ENCODE measurements around the gene DAB2. TPM values are rescaled to one million over a fixed set of nuclear protein-coding genes. Genes with fewer than 3 reads are reported as not detected.
"Not testable (repeated sequence)": the region's sequence is repeated elsewhere in the genome, so short reads cannot be mapped to it uniquely, and the experiment has no call there.

Gene DAB2
- total RNA-seq, 2 experiments from 2014 or later, result 0.40 TPM; not detected in 1

- intact Hi-C loops (cut with micrococcal nuclease; ENCODE audit: unreplicated experiment), result no loop called here
- no peak overlapping the region for H2AFZ ChIP-seq (ENCODE audit: low read length)
- no peak overlapping the region for H3K4me2 ChIP-seq (ENCODE audit: low read length)
- no peak overlapping the region for H3K27ac ChIP-seq (ENCODE audit: low read depth, low read length, poor library complexity, severe bottlenecking)
- no peaks in the 10 kb centered on the region for H3K4me1 ChIP-seq (ENCODE audit: insufficient read depth, low read length, poor library complexity, severe bottlenecking)
- H3K79me2 ChIP-seq (ENCODE audit: insufficient read depth, low read depth, low read length), result no peaks in the 10 kb centered on the region
- H3K4me3 ChIP-seq (ENCODE audit: low read depth, low read length, poor library complexity, severe bottlenecking), result no peak overlapping the region
- TF ChIP-seq, protein P1, sequence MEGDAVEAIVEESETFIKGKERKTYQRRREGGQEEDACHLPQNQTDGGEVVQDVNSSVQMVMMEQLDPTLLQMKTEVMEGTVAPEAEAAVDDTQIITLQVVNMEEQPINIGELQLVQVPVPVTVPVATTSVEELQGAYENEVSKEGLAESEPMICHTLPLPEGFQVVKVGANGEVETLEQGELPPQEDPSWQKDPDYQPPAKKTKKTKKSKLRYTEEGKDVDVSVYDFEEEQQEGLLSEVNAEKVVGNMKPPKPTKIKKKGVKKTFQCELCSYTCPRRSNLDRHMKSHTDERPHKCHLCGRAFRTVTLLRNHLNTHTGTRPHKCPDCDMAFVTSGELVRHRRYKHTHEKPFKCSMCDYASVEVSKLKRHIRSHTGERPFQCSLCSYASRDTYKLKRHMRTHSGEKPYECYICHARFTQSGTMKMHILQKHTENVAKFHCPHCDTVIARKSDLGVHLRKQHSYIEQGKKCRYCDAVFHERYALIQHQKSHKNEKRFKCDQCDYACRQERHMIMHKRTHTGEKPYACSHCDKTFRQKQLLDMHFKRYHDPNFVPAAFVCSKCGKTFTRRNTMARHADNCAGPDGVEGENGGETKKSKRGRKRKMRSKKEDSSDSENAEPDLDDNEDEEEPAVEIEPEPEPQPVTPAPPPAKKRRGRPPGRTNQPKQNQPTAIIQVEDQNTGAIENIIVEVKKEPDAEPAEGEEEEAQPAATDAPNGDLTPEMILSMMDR (conservative IDR thresholded peaks at IDR 0.05; ENCODE audit: low read length), result no peak
- TF ChIP-seq EZH2phosphoT487 (IDR thresholded peaks at IDR 0.05; ENCODE audit: borderline replicate concordance, low read depth, low read length), result no peak
- no peaks in the 10 kb centered on the region for H4K20me1 ChIP-seq (ENCODE audit: insufficient read depth, low read length)
- no peaks in the 10 kb centered on the region for H3K9me2 ChIP-seq (ENCODE audit: insufficient read depth, low read length)
- DNase-seq (ENCODE audit: low spot score), result no peak
- no peaks in the 10 kb centered on the region for H3K36me3 ChIP-seq (ENCODE audit: insufficient read depth, low read length)
- ChIA-PET POLR2A (interaction anchor here (0.7 to 1.3 kb wide), 2 partner anchors 15 to 121 kb away, joined by 3 to 5 read pairs; no protein-coding TSS in a partner anchor), CTCF (ENCODE audit: unreplicated experiment) (no interaction called here)
- BruUV-seq (replicated peaks), result no TSS peak
- H3K9me3 ChIP-seq (ENCODE audit: low read length), result no peaks in the 10 kb centered on the region
Measured at GRCh38 chr5:39405083-39405843, 19.5 kb downstream of the DAB2 start.

- CTCF ChIA-PET (ENCODE audit: unreplicated experiment), result interaction anchor here (1.5 kb wide), 1 partner anchor 11 kb away, joined by 3 read pairs; no protein-coding TSS in a partner anchor
- H3K9me2 ChIP-seq (ENCODE audit: insufficient read depth, low read length); H3K79me2 ChIP-seq (ENCODE audit: insufficient read depth, low read depth, low read length); H3K9me3 ChIP-seq (ENCODE audit: low read length); H2AFZ ChIP-seq (ENCODE audit: low read length); intact Hi-C loops (cut with micrococcal nuclease; ENCODE audit: unreplicated experiment); H4K20me1 ChIP-seq (ENCODE audit: insufficient read depth, low read length); BruUV-seq (replicated peaks); H3K36me3 ChIP-seq (ENCODE audit: insufficient read depth, low read length); POLR2A ChIA-PET; DNase-seq (ENCODE audit: low spot score); H3K27ac ChIP-seq (ENCODE audit: low read depth, low read length, poor library complexity, severe bottlenecking); H3K4me3 ChIP-seq (ENCODE audit: low read depth, low read length, poor library complexity, severe bottlenecking); H3K4me1 ChIP-seq (ENCODE audit: insufficient read depth, low read length, poor library complexity, severe bottlenecking); H3K4me2 ChIP-seq (ENCODE audit: low read length): not testable (repeated sequence)
Measured at GRCh38 chr5:39403761-39404160, 21.0 kb downstream of the DAB2 start.

DNA sequence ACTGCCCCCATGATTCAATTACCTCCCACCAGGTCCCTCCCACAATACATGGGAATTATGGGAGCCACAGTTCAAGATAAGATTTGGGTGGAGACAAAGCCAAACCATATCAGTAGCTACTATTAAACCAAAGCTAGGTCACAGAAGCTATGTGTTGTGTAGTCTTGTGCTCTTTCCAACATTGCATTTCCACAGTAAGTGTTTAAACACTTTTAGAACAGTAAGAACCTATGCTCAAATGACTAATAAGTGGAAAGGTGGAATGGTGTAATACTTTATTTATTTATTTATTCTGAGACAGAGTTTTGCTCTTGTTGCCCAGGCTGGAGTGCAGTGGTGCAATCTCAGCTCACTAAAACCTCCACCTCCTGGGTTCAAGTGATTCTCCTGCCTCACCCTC is 22.6 kb downstream of the DAB2 start:
- H3K4me3 ChIP-seq (ENCODE audit: low read depth, low read length, poor library complexity, severe bottlenecking); H3K27ac ChIP-seq (ENCODE audit: low read depth, low read length, poor library complexity, severe bottlenecking); DNase-seq (ENCODE audit: low spot score); H3K79me2 ChIP-seq (ENCODE audit: insufficient read depth, low read depth, low read length); H3K9me2 ChIP-seq (ENCODE audit: insufficient read depth, low read length); BruUV-seq (replicated peaks); H3K4me1 ChIP-seq (ENCODE audit: insufficient read depth, low read length, poor library complexity, severe bottlenecking); H3K36me3 ChIP-seq (ENCODE audit: insufficient read depth, low read length); intact Hi-C loops (cut with micrococcal nuclease; ENCODE audit: unreplicated experiment); H3K4me2 ChIP-seq (ENCODE audit: low read length); H4K20me1 ChIP-seq (ENCODE audit: insufficient read depth, low read length); H2AFZ ChIP-seq (ENCODE audit: low read length); H3K9me3 ChIP-seq (ENCODE audit: low read length): not testable (repeated sequence)
- ChIA-PET POLR2A (interaction anchor here (1.3 kb wide), 1 partner anchor 9 kb away, joined by 3 read pairs; no protein-coding TSS in a partner anchor), CTCF (ENCODE audit: unreplicated experiment) (interaction anchor here (1.5 kb wide), 1 partner anchor 10 kb away, joined by 3 read pairs; no protein-coding TSS in a partner anchor)
